B cell (primary cell): ENCODE results near the gene SNX11. TPM values are rescaled to one million over a fixed set of nuclear protein-coding genes. Genes with fewer than 3 reads are reported as not detected.

Experiments
- ATAC-seq: fragments of 200-7000 bp; cut with Tn5 transposase; one replicate; pipeline ENCODE4 v1.10.0; 2021; ENCODE audit warnings: low read depth, mild to moderate bottlenecking, moderate number of reproducible peaks, moderate library complexity
- CTCF ChIA-PET: fragments of 350-600 bp; sonication (Branson Sonifier 250); formaldehyde crosslinking; loops from one replicate; lab custom pipeline; 2021; ENCODE audit warnings: antibody characterized with exemption, inconsistent platforms; lab: Charles Lee
- POLR2A ChIA-PET: fragments of 350-600 bp; sonication (Branson Sonifier 250); formaldehyde crosslinking; loops from one replicate; lab custom pipeline; 2021; ENCODE audit warnings: antibody characterized with exemption; lab: Charles Lee
- DNase-seq: peaks from one replicate; pipeline ENCODE4 v3.0.0; 2013
- H2AFZ ChIP-seq: 2 replicates; pipeline ENCODE4 v1.6.1; 2012; ENCODE audit warnings: mild to moderate bottlenecking, low read depth, low read length; ENCODE audit not compliant: insufficient read depth, poor library complexity, severe bottlenecking
- H3K27ac ChIP-seq, 2 donors: 1 replicate in 1 of 2; 2 replicates in 1 of 2; pipeline ENCODE4 v1.5.1; 2012 to 2013; ENCODE audit warnings: low read length in 2 of 2, mild to moderate bottlenecking in 2 of 2, moderate library complexity in 1 of 2
- H3K27me3 ChIP-seq, 4 experiments: fragments of 200-600 bp in 1 of 4; sonication (generic) in 1 of 4; replicated peaks in 1 of 4; 1 replicate in 2 of 4; 2 replicates in 2 of 4; pipeline versions ENCODE4 v1.6.1 to v1.7.0; 2013 to 2016; ENCODE audit warnings: low read length in 3 of 4, mild to moderate bottlenecking in 2 of 4, mixed read lengths in 1 of 4, moderate library complexity in 1 of 4; ENCODE audit not compliant: insufficient read depth in 4 of 4, control insufficient read depth in 3 of 4; ENCODE audit errors: control extremely low read depth in 1 of 4
- H3K36me3 ChIP-seq, 2 experiments: replicated peaks in 1 of 2; 1 replicate in 1 of 2; 2 replicates in 1 of 2; pipeline versions ENCODE4 v1.6.1 to v1.7.1; 2013; ENCODE audit warnings: low read length in 1 of 2; ENCODE audit not compliant: insufficient read depth in 2 of 2, control insufficient read depth in 1 of 2; ENCODE audit errors: control extremely low read depth in 1 of 2, extremely low read depth in 1 of 2
- H3K4me1 ChIP-seq, 2 donors: fragments of 200-600 bp in 1 of 2; sonication (generic) in 1 of 2; 1 replicate in 1 of 2; 2 replicates in 1 of 2; pipeline versions ENCODE4 v1.5.1 to v1.6.1; 2013 to 2017; ENCODE audit warnings: low read length in 2 of 2; ENCODE audit not compliant: control insufficient read depth in 2 of 2, insufficient read depth in 2 of 2
- H3K4me2 ChIP-seq: replicated peaks from 2 replicates; pipeline ENCODE3; 2012; ENCODE audit warnings: mild to moderate bottlenecking, low read depth, low read length; ENCODE audit not compliant: poor library complexity, severe bottlenecking
- H3K4me3 ChIP-seq, 5 experiments: fragments of 200-600 bp in 1 of 5; sonication (generic) in 1 of 5; 1 replicate in 3 of 5; 2 replicates in 2 of 5; pipeline versions ENCODE4 v1.5.1 to v1.7.0; 2011 to 2016; ENCODE audit warnings: low read length in 4 of 5, mild to moderate bottlenecking in 4 of 5, low read depth in 2 of 5, control low read depth in 1 of 5, moderate library complexity in 1 of 5; ENCODE audit not compliant: insufficient read depth in 1 of 5; ENCODE audit errors: control extremely low read depth in 1 of 5, extremely low read depth in 1 of 5
- H3K79me2 ChIP-seq: fragments of 200-600 bp; sonication (generic); one replicate; pipeline ENCODE4 v1.6.0; 2016; ENCODE audit warnings: low read length; ENCODE audit not compliant: control insufficient read depth, insufficient read depth
- H3K9ac ChIP-seq: fragments of 200-600 bp; sonication (generic); 2 replicates; pipeline ENCODE4 v1.6.1; 2017; ENCODE audit warnings: mild to moderate bottlenecking, low read length, moderate library complexity
- H3K9me3 ChIP-seq, 3 donors: one replicate each; pipeline versions ENCODE4 v1.6.1 to v1.7.1; 2013; ENCODE audit warnings: low read length in 2 of 3; ENCODE audit not compliant: control insufficient read depth in 2 of 3, insufficient read depth in 1 of 3; ENCODE audit errors: control extremely low read depth in 1 of 3
- H4K20me1 ChIP-seq: 2 replicates; pipeline ENCODE4 v1.6.0; 2012; ENCODE audit warnings: mild to moderate bottlenecking, low read length; ENCODE audit not compliant: insufficient read depth, control insufficient read depth, poor library complexity, severe bottlenecking
- H3K27ac Mint-ChIP-seq: one replicate; pipeline ENCODE4 v1.8.0; 2021; ENCODE audit warnings: mixed read lengths
- H3K27me3 Mint-ChIP-seq: one replicate; pipeline ENCODE4 v1.8.0; 2021; ENCODE audit warnings: mixed read lengths
- H3K4me1 Mint-ChIP-seq: one replicate; pipeline ENCODE4 v1.8.0; 2021; ENCODE audit warnings: mixed read lengths
- H3K4me3 Mint-ChIP-seq: one replicate; pipeline ENCODE4 v1.8.0; 2021; ENCODE audit warnings: mixed read lengths
- H3K9me3 Mint-ChIP-seq: one replicate; pipeline ENCODE4 v1.8.0; 2022; ENCODE audit warnings: mixed read lengths; ENCODE audit not compliant: insufficient read depth
- EZH2 ChIP-seq: IDR thresholded peaks from 2 replicates; pipeline ENCODE4 v1.6.1; 2012; ENCODE audit warnings: borderline replicate concordance, low read depth, mild to moderate bottlenecking, moderate library complexity, low read length; ENCODE audit not compliant: insufficient read depth, poor library complexity, severe bottlenecking
- WGBS: methylation state at CpG from one replicate; pipeline ENCODE4 v1.1.5; 2013; ENCODE audit warnings: missing lambda C conversion rate; ENCODE audit not compliant: insufficient coverage; 5-methylcytosine and 5-hydroxymethylcytosine counted together
- intact Hi-C: fragments of 100-400 bp; cut with micrococcal nuclease; formaldehyde crosslinking; loops from one replicate; pipeline ENCODE4 v1.10.0; 2022
- polyA plus RNA-seq: library from polyadenylated mRNA; depleted of rRNA; stranded (reverse); fragments of >200 nt; gene quantifications from 2 replicates; pipeline ENCODE4 v1.2.3, GENCODE V29; 2012
- total RNA-seq, 2 donors: library from RNA; stranded (reverse); fragments of 120-200 nt in 1 of 2; gene quantifications; 1 replicate in 1 of 2; 2 replicates in 1 of 2; pipeline versions ENCODE4 v1.2.3 to v1.2.4, GENCODE V29; 2013 to 2022
- TF ChIP-seq, protein P1 (sequence below): fragments of 200-600 bp; IDR thresholded peaks from one replicate; pipeline ENCODE4 v1.8.0; 2022; ENCODE audit warnings: antibody characterized with exemption, mild to moderate bottlenecking

SNX11 gene
- total and polyA plus RNA-seq, 2 donors (not counting 1 experiment from before 2014, with no cell fraction given): 25.6 to 42.0 TPM

GRCh38 chr17:48148854-48149786 lies 41.6 kb downstream of the SNX11 start:
- CTCF ChIA-PET: interaction anchor here (0.9 to 1.4 kb wide), 2 partner anchors 9 to 69 kb away, joined by 3 to 4 read pairs; no protein-coding TSS in a partner anchor
- no peaks in the 10 kb centered on the region for H3K9me3 ChIP-seq
- no peak overlapping the region for H3K4me3 ChIP-seq
- H2AFZ ChIP-seq: no peak overlapping the region
- ATAC-seq (no peak), DNase-seq (no peak)
- no peaks in the 10 kb centered on the region for H3K27me3 Mint-ChIP-seq
- no peak overlapping the region for H3K4me2 ChIP-seq
- H3K79me2 ChIP-seq: no peaks in the 10 kb centered on the region
- POLR2A ChIA-PET: interaction anchor here (0.7 kb wide), 1 partner anchor 141 kb away, joined by 4 read pairs; no protein-coding TSS in a partner anchor
- H3K36me3 ChIP-seq: peaks cover 0 to 11% of the 10 kb centered on the region in 2 experiments
- TF ChIP-seq, protein P1, sequence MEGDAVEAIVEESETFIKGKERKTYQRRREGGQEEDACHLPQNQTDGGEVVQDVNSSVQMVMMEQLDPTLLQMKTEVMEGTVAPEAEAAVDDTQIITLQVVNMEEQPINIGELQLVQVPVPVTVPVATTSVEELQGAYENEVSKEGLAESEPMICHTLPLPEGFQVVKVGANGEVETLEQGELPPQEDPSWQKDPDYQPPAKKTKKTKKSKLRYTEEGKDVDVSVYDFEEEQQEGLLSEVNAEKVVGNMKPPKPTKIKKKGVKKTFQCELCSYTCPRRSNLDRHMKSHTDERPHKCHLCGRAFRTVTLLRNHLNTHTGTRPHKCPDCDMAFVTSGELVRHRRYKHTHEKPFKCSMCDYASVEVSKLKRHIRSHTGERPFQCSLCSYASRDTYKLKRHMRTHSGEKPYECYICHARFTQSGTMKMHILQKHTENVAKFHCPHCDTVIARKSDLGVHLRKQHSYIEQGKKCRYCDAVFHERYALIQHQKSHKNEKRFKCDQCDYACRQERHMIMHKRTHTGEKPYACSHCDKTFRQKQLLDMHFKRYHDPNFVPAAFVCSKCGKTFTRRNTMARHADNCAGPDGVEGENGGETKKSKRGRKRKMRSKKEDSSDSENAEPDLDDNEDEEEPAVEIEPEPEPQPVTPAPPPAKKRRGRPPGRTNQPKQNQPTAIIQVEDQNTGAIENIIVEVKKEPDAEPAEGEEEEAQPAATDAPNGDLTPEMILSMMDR: no peak
- no peak for TF ChIP-seq EZH2
- H4K20me1 ChIP-seq: no peaks in the 10 kb centered on the region
- H3K9me3 Mint-ChIP-seq: no peaks in the 10 kb centered on the region
- H3K9ac ChIP-seq: no peak overlapping the region
- intact Hi-C loops: no loop called here
- no peak overlapping the region for H3K27ac Mint-ChIP-seq
- no peak overlapping the region for H3K4me3 Mint-ChIP-seq
- H3K4me1 Mint-ChIP-seq: no peaks in the 10 kb centered on the region
- no peak overlapping the region for H3K27ac ChIP-seq
- 96% methylated on average over 11 of the region's 16 CpGs for WGBS
- no peaks in the 10 kb centered on the region for H3K4me1 ChIP-seq
- no peaks in the 10 kb centered on the region for H3K27me3 ChIP-seq
